OCI-LY3 (cell line): ENCODE results near the gene POGLUT3.

ENCODE experiments used
- H2AFZ ChIP-seq: fragments of 200-600, 300-600 bp; shearing (Covaris generic); 2 replicates; pipeline ENCODE4 v1.6.0; 2014; ENCODE audit warnings: antibody characterized with exemption, low read depth, low read length
- H3K27ac ChIP-seq: fragments of 200-600, 300-600 bp; sonication (generic); 2 replicates; pipeline ENCODE4 v1.5.1; 2014; ENCODE audit warnings: mild to moderate bottlenecking, low read length, moderate library complexity, mixed read lengths
- H3K27me3 ChIP-seq: fragments of 200-600, 300-600 bp; sonication (generic); 2 replicates; pipeline ENCODE4 v1.6.1; 2014; ENCODE audit warnings: low read depth, low read length, mixed read lengths
- H3K36me3 ChIP-seq: fragments of 200-600, 300-600 bp; sonication (generic); replicated peaks from 2 replicates; pipeline ENCODE3; 2014; ENCODE audit warnings: low read depth, low read length, mixed read lengths
- H3K4me1 ChIP-seq: fragments of 300-600, 200-600 bp; sonication (generic); 2 replicates; pipeline ENCODE4 v1.6.1; 2014; ENCODE audit warnings: low read length, mixed read lengths
- H3K4me2 ChIP-seq: fragments of 200-600, 300-600 bp; sonication (generic); 2 replicates; pipeline ENCODE4 v1.6.1; 2014; ENCODE audit warnings: low read length, mixed read lengths
- H3K4me3 ChIP-seq: fragments of 300-600, 200-600 bp; sonication (generic); 2 replicates; pipeline ENCODE4 v1.5.1; 2014; ENCODE audit warnings: antibody characterized with exemption, mild to moderate bottlenecking, low read length, moderate library complexity
- H3K79me2 ChIP-seq: fragments of 300-600, 200-600 bp; shearing (Covaris generic); 2 replicates; pipeline ENCODE4 v1.6.1; 2014; ENCODE audit warnings: mild to moderate bottlenecking, low read length, mixed read lengths
- H3K9ac ChIP-seq: fragments of 300-600, 200-600 bp; shearing (Covaris generic); 2 replicates; pipeline ENCODE4 v1.6.0; 2014; ENCODE audit warnings: mild to moderate bottlenecking, low read length, moderate library complexity
- H3K9me3 ChIP-seq: fragments of 200-600, 300-600 bp; shearing (Covaris generic); 2 replicates; pipeline ENCODE4 v1.6.1; 2014; ENCODE audit warnings: low read length, mixed read lengths; ENCODE audit not compliant: insufficient read depth
- H4K20me1 ChIP-seq: fragments of 200-600, 300-600 bp; sonication (generic); 2 replicates; pipeline ENCODE4 v1.6.1; 2016; ENCODE audit warnings: low read length, mixed read lengths; ENCODE audit not compliant: insufficient read depth
- CTCF ChIP-seq: fragments of 200-600, 300-600 bp; sonication (generic); IDR thresholded peaks from 2 replicates; pipeline ENCODE4 v1.5.1; 2014; ENCODE audit warnings: antibody characterized with exemption, low read length, low read depth
- EZH2phosphoT487 ChIP-seq: fragments of 200-600 bp; shearing (Covaris generic); IDR thresholded peaks from 2 replicates; pipeline ENCODE4 v1.6.1; 2018; ENCODE audit warnings: antibody characterized with exemption, mixed run types, low read depth

POGLUT3 gene

GRCh38 chr11:108541531-108541930 is 43.3 kb upstream of the POGLUT3 start:
- H3K9me3 ChIP-seq: no peaks in the 10 kb centered on the region
- no peaks in the 10 kb centered on the region for H4K20me1 ChIP-seq
- H3K27me3 ChIP-seq: no peaks in the 10 kb centered on the region
- no peak overlapping the region for H3K4me2 ChIP-seq
- H3K9ac ChIP-seq: no peak overlapping the region
- no peak overlapping the region for H3K27ac ChIP-seq
- H3K79me2 ChIP-seq: no peaks in the 10 kb centered on the region
- no peaks in the 10 kb centered on the region for H3K4me1 ChIP-seq
- TF ChIP-seq CTCF: no peak
- no peak for TF ChIP-seq EZH2phosphoT487
- no peaks in the 10 kb centered on the region for H3K36me3 ChIP-seq
- no peak overlapping the region for H2AFZ ChIP-seq
- no peak overlapping the region for H3K4me3 ChIP-seq

- Histone ChIP-seq H3K27me3 (no peaks in the 10 kb centered on the region), H3K9ac (no peak overlapping the region), H3K9me3 (no peaks in the 10 kb centered on the region), H2AFZ (no peak overlapping the region), H3K4me3 (no peak overlapping the region), H3K27ac (no peak overlapping the region), H3K4me2 (no peak overlapping the region), H3K4me1 (no peaks in the 10 kb centered on the region), H3K79me2 (no peaks in the 10 kb centered on the region), H3K36me3 (no peaks in the 10 kb centered on the region), H4K20me1 (no peaks in the 10 kb centered on the region)
- no peak for TF ChIP-seq CTCF
- no peak for TF ChIP-seq EZH2phosphoT487
These were observed 40.3 kb upstream of the POGLUT3 start for GRCh38 chr11:108538502-108538901.

- Histone ChIP-seq H3K27me3 (no peaks in the 10 kb centered on the region), H3K4me3 (no peak overlapping the region), H3K4me1 (no peaks in the 10 kb centered on the region), H3K27ac (no peak overlapping the region), H3K4me2 (no peak overlapping the region), H3K9me3 (no peaks in the 10 kb centered on the region), H3K9ac (no peak overlapping the region), H3K79me2 (no peaks in the 10 kb centered on the region), H4K20me1 (no peaks in the 10 kb centered on the region), H3K36me3 (no peaks in the 10 kb centered on the region), H2AFZ (no peak overlapping the region)
- TF ChIP-seq EZH2phosphoT487: no peak
- no peak for TF ChIP-seq CTCF
These were observed 39.8 kb upstream of the POGLUT3 start for GRCh38 chr11:108538022-108538424.

GRCh38 chr11:108536783-108537182 is 38.6 kb upstream of the POGLUT3 start:
- Histone ChIP-seq H3K9me3 (no peaks in the 10 kb centered on the region), H4K20me1 (no peaks in the 10 kb centered on the region), H3K36me3 (no peaks in the 10 kb centered on the region), H3K4me1 (no peaks in the 10 kb centered on the region), H3K9ac (no peak overlapping the region), H3K4me3 (no peak overlapping the region), H2AFZ (no peak overlapping the region), H3K27me3 (no peaks in the 10 kb centered on the region), H3K4me2 (no peak overlapping the region), H3K27ac (no peak overlapping the region), H3K79me2 (no peaks in the 10 kb centered on the region)
- no peak for TF ChIP-seq EZH2phosphoT487
- TF ChIP-seq CTCF: no peak
